Progenitor cell of endocrine pancreas (in vitro differentiated cells): ENCODE data around the gene C1orf141. TPM values are rescaled to one million over a fixed set of nuclear protein-coding genes. Genes with fewer than 3 reads are reported as not detected.
A peak's percentile ranks its signal among the peaks of the same experiment; 100 is the strongest.

Experiments used
- DNase-seq: peaks from one replicate; pipeline ENCODE4 v3.0.0; 2021; ENCODE audit warnings: low spot score; ENCODE audit not compliant: unreplicated experiment
- H3K27ac Mint-ChIP-seq: 2 replicates; pipeline ENCODE4 v1.8.0; 2021; ENCODE audit warnings: mild to moderate bottlenecking, moderate library complexity, mixed read lengths
- H3K27me3 Mint-ChIP-seq: 2 replicates; pipeline ENCODE4 v1.8.0; 2021; ENCODE audit warnings: mixed read lengths
- H3K36me3 Mint-ChIP-seq: 2 replicates; pipeline ENCODE4 v1.8.0; 2022; ENCODE audit warnings: mixed read lengths; ENCODE audit not compliant: insufficient read depth
- H3K4me1 Mint-ChIP-seq: 2 replicates; pipeline ENCODE4 v1.8.0; 2021; ENCODE audit warnings: low read depth, mixed read lengths
- H3K4me3 Mint-ChIP-seq: 2 replicates; pipeline ENCODE4 v1.8.0; 2021; ENCODE audit warnings: low read depth, mild to moderate bottlenecking, moderate library complexity, mixed read lengths
- H3K9me3 Mint-ChIP-seq: 2 replicates; pipeline ENCODE4 v1.8.0; 2021; ENCODE audit warnings: low read depth, mixed read lengths
- total RNA-seq: library from RNA; stranded (reverse); gene quantifications from 2 replicates; pipeline ENCODE4 v1.2.1, GENCODE V29; 2021
- TF ChIP-seq, protein P1 (sequence below): fragments of 200-600 bp; sonication (generic); IDR thresholded peaks from one replicate; pipeline ENCODE4 v1.5.0; 2021; ENCODE audit warnings: antibody characterized with exemption, mild to moderate bottlenecking; ENCODE audit not compliant: unreplicated experiment

C1orf141 gene
- total RNA-seq, 1 donor from 2014 or later: not detected

DNA sequence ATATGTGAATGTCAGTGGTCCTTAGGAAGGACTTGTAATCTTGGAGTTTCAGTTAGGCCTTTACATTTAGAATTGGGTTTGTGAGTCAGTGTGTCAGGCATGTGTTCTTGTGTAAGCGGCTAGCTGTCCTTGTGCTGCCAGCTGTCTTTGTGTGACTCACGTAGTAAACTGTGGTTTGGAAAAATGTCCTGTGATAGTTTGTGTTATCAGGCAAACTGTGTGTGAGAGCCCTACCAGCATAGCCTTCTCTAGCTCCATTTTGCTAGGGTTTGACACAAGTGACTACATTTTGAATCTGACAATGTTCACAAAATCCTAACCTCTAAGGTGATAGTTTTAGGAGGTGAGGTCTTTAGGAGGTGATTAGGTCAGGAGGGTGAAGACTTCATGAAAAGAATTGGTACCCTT lies 74.0 kb downstream of the C1orf141 start:
- Mint-ChIP-seq H3K9me3 (no peaks in the 10 kb centered on the region), H3K27ac (no peak overlapping the region), H3K4me1 (peaks cover 3% of the 10 kb centered on the region), H3K4me3 (no peak overlapping the region), H3K36me3 (no peaks in the 10 kb centered on the region), H3K27me3 (peaks cover 9% of the 10 kb centered on the region)
- TF ChIP-seq, protein P1, sequence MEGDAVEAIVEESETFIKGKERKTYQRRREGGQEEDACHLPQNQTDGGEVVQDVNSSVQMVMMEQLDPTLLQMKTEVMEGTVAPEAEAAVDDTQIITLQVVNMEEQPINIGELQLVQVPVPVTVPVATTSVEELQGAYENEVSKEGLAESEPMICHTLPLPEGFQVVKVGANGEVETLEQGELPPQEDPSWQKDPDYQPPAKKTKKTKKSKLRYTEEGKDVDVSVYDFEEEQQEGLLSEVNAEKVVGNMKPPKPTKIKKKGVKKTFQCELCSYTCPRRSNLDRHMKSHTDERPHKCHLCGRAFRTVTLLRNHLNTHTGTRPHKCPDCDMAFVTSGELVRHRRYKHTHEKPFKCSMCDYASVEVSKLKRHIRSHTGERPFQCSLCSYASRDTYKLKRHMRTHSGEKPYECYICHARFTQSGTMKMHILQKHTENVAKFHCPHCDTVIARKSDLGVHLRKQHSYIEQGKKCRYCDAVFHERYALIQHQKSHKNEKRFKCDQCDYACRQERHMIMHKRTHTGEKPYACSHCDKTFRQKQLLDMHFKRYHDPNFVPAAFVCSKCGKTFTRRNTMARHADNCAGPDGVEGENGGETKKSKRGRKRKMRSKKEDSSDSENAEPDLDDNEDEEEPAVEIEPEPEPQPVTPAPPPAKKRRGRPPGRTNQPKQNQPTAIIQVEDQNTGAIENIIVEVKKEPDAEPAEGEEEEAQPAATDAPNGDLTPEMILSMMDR: no peak
- DNase-seq: no peak

DNA sequence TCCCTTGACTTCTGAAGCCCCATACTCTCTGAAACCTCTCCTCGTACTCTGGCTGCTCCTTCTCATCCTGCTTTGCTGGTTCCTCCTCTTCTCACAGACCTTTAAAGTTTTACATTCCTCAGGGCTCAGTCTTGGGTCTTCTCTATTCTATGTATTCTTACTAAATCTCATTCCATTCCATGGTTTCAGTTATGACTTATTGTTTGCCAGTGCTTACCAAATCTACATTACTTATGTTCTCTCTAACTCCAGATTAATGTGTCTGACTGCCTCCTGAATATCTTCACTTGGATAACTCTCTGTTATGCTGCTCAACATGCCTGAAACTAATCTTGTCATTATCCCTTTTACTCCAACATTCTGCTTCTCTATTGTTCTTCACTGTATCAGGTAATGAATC lies 75.4 kb downstream of the C1orf141 start:
- Mint-ChIP-seq H3K36me3 (no peaks in the 10 kb centered on the region), H3K27me3 (peaks cover 6% of the 10 kb centered on the region), H3K9me3 (no peaks in the 10 kb centered on the region), H3K27ac (no peak overlapping the region), H3K4me1 (peaks cover 6% of the 10 kb centered on the region), H3K4me3 (no peak overlapping the region)
- DNase-seq: no peak
- TF ChIP-seq, protein P1: no peak

DNA sequence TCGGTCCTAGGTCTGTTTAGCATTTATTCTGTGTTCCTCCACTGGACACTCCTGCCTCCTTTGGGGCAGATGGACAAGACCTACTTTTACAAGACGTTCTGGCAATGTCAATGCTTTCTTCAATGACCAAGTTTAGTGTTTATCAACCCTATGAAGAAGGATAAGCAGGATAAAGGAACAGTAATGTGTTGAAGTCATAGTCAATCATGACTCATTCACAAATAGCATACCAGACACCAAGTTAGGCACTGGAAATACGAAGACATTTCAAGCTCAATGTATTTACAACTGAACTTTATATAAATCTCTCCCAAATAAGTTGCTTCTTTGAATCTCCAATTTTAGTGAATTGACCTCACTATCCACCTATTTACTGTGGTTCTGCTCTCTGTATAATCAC lies 76.0 kb downstream of the C1orf141 start:
- peaks cover 6% of the 10 kb centered on the region for H3K4me1 Mint-ChIP-seq
- no peak overlapping the region for H3K27ac Mint-ChIP-seq
- no peaks in the 10 kb centered on the region for H3K9me3 Mint-ChIP-seq
- TF ChIP-seq, protein P1: no peak
- H3K4me3 Mint-ChIP-seq: no peak overlapping the region
- no peaks in the 10 kb centered on the region for H3K36me3 Mint-ChIP-seq
- DNase-seq: no peak
- H3K27me3 Mint-ChIP-seq: peaks cover 6% of the 10 kb centered on the region

DNA sequence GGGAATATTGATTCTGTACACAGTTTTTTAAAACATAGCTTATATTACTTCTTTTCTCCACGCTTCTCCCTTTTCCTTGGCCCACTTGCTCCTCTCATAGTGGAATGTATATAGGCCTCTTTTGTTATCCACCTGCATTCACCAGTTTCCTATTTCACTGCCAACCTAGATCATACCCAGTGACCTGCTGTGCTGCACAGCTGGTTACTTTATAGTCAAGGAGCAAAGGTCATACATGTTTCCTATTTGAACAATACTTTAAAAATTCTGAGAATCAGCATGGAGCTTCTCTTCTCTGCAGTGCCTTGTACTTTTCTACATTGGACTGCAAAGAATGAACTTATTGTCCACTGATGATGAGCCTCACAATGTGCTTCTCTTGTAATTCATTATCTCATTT lies 76.5 kb downstream of the C1orf141 start:
- H3K9me3 Mint-ChIP-seq: no peaks in the 10 kb centered on the region
- no peaks in the 10 kb centered on the region for H3K36me3 Mint-ChIP-seq
- H3K27ac Mint-ChIP-seq: no peak overlapping the region
- DNase-seq: no peak
- H3K4me3 Mint-ChIP-seq: no peak overlapping the region
- TF ChIP-seq, protein P1: no peak
- H3K27me3 Mint-ChIP-seq: peaks cover 6% of the 10 kb centered on the region
- H3K4me1 Mint-ChIP-seq: peaks cover 6% of the 10 kb centered on the region

DNA sequence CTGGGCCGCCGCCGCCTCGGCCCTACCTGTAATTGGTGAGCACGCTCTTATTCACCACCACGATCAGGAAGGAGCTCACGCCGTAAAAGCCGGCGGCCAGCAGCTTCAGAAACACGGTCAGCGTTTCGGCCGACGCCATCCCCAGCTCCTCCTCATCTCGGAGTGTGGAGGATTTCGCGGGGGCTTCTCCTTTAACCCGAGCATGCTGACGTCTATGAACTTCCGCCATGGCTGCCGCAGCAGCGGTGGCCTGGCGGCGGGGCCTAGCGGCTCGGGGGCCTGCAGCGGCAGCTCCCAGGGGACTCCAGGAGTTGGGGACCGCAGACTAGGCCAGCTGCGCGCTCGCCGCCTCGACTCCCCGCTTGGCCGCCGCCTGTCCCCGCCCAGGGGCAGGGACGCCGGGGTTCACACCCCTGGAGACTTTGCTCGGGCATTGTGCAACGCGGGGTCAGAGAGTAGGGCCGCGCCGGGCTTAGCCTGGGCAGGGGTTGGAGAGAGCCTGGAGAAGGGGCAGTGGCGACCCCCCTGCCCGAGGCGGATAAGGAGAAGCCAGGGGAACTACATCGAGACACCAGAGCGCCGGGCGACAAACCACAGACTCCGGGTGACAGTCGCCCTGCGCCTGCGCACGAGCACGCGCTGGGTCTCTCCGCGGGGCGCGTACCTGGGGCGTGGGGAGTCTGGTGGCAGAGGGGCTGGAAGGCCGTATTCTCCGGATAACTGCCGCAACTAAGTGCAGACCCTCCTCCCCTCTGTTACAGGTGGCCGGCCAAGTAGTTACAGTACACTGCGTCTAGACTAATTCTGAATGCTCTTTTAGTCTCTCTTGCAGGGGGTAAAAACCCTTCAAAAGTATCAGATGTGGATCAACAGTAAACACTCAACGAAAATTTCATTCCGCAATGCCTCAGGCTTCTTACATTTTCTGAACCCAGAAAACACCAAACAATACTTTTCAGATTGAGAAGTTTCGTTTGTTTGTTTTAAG lies 80.7 kb downstream of the C1orf141 start, which contains the start of gene SLC35D1:
SLC35D1 (minus strand) TSS at position 364 of the 988 bp plus-strand sequence; CDS start at position 229, 135 bp downstream.
- peak; percentile 83 for DNase-seq
- H3K4me1 Mint-ChIP-seq: peaks cover 20% of the 10 kb centered on the region
- TF ChIP-seq, protein P1: no peak
- no peaks in the 10 kb centered on the region for H3K9me3 Mint-ChIP-seq
- peak within 1 kb of the TSS; percentile 98 for H3K27ac Mint-ChIP-seq
- peaks cover 3% of the 10 kb centered on the region for H3K36me3 Mint-ChIP-seq
- H3K4me3 Mint-ChIP-seq: peak within 1 kb of the TSS; percentile 87
- peaks cover under 1% of the 10 kb centered on the region for H3K27me3 Mint-ChIP-seq
